Astrocyte (in vitro differentiated cells and primary cell): ENCODE data around the gene PPIF. TPM values are rescaled to one million over a fixed set of nuclear protein-coding genes. Genes with fewer than 3 reads are reported as not detected.

Source experiments
- DNase-seq: peaks from one replicate; pipeline ENCODE4 v3.0.0-alpha.2; 2010; ENCODE audit warnings: low read depth
- FAIRE-seq: peaks from 2 replicates; lab custom pipeline; 2011; peaks lifted over from hg19 to GRCh38; lab: Jason Lieb, UNC
- H2AFZ ChIP-seq: 2 replicates; pipeline ENCODE4 v1.6.0; 2012; ENCODE audit warnings: low read depth, low read length, inconsistent platforms
- H3K27ac ChIP-seq: 2 replicates; pipeline ENCODE4 v1.5.1; 2011; ENCODE audit warnings: low read depth, low read length, inconsistent platforms
- H3K27me3 ChIP-seq: 2 replicates; pipeline ENCODE4 v1.6.0; 2011; ENCODE audit warnings: low read length, inconsistent platforms; ENCODE audit not compliant: insufficient read depth
- H3K36me3 ChIP-seq: 2 replicates; pipeline ENCODE4 v1.5.1; 2011; ENCODE audit warnings: low read length, inconsistent platforms; ENCODE audit not compliant: insufficient read depth
- H3K4me1 ChIP-seq: 2 replicates; pipeline ENCODE4 v1.5.1; 2011; ENCODE audit warnings: low read length, inconsistent platforms; ENCODE audit not compliant: insufficient read depth
- H3K4me2 ChIP-seq: 2 replicates; pipeline ENCODE4 v1.6.0; 2012; ENCODE audit warnings: low read length, inconsistent platforms
- H3K4me3 ChIP-seq: 2 replicates; pipeline ENCODE4 v1.5.1; 2011; ENCODE audit warnings: low read depth, mild to moderate bottlenecking, low read length, inconsistent platforms; ENCODE audit not compliant: insufficient read depth
- H3K79me2 ChIP-seq: 2 replicates; pipeline ENCODE4 v1.6.0; 2012; ENCODE audit warnings: mild to moderate bottlenecking, low read length, inconsistent platforms; ENCODE audit not compliant: insufficient read depth
- H3K9ac ChIP-seq: 2 replicates; pipeline ENCODE4 v1.6.0; 2012; ENCODE audit warnings: mild to moderate bottlenecking, low read length, inconsistent platforms
- H3K9me3 ChIP-seq: 2 replicates; pipeline ENCODE4 v1.5.1; 2012; ENCODE audit warnings: low read depth, mild to moderate bottlenecking, low read length, inconsistent platforms; ENCODE audit not compliant: insufficient read depth
- H4K20me1 ChIP-seq: 2 replicates; pipeline ENCODE4 v1.6.0; 2012; ENCODE audit warnings: low read length, inconsistent platforms; ENCODE audit not compliant: insufficient read depth
- H3K27ac Mint-ChIP-seq: one replicate; pipeline ENCODE4 v1.8.0; 2021; ENCODE audit warnings: mild to moderate bottlenecking, mixed read lengths; ENCODE audit not compliant: unreplicated experiment
- H3K27me3 Mint-ChIP-seq: one replicate; pipeline ENCODE4 v1.8.0; 2021; ENCODE audit warnings: low read depth, mixed read lengths; ENCODE audit not compliant: unreplicated experiment
- H3K36me3 Mint-ChIP-seq: one replicate; pipeline ENCODE4 v1.8.0; 2021; ENCODE audit warnings: low read depth, mixed read lengths; ENCODE audit not compliant: unreplicated experiment
- H3K4me1 Mint-ChIP-seq: one replicate; pipeline ENCODE4 v1.8.0; 2021; ENCODE audit warnings: low read depth, mixed read lengths; ENCODE audit not compliant: unreplicated experiment
- H3K4me3 Mint-ChIP-seq: one replicate; pipeline ENCODE4 v1.8.0; 2021; ENCODE audit warnings: mild to moderate bottlenecking, moderate library complexity, mixed read lengths; ENCODE audit not compliant: unreplicated experiment
- H3K9me3 Mint-ChIP-seq: one replicate; pipeline ENCODE4 v1.8.0; 2021; ENCODE audit warnings: mild to moderate bottlenecking, mixed read lengths; ENCODE audit not compliant: unreplicated experiment
- EZH2 ChIP-seq: IDR thresholded peaks from 2 replicates; pipeline ENCODE4 v1.6.1; 2012; ENCODE audit warnings: mild to moderate bottlenecking, low read length, inconsistent platforms; ENCODE audit not compliant: insufficient read depth
- total RNA-seq: library from RNA; stranded (reverse); gene quantifications from 2 replicates; pipeline ENCODE4 v1.2.1, GENCODE V29; 2021
- TF ChIP-seq, protein P1 (sequence below): IDR thresholded peaks from 2 replicates; pipeline ENCODE4 v1.5.1; 2011; ENCODE audit warnings: low read depth, mild to moderate bottlenecking, inconsistent platforms, low read length, moderate library complexity; ENCODE audit not compliant: insufficient read depth

Gene PPIF
- total RNA-seq, 1 donor from 2014 or later = 31.7 TPM

GRCh38 chr10:79319115-79319771, 28.0 kb upstream of the PPIF start:
- H3K9ac ChIP-seq = no peak overlapping the region
- H3K36me3 Mint-ChIP-seq = peaks cover 4% of the 10 kb centered on the region
- no peak overlapping the region for H3K4me3 Mint-ChIP-seq
- H3K9me3 Mint-ChIP-seq = peaks cover 5% of the 10 kb centered on the region
- TF ChIP-seq EZH2 = no peak
- TF ChIP-seq, protein P1, sequence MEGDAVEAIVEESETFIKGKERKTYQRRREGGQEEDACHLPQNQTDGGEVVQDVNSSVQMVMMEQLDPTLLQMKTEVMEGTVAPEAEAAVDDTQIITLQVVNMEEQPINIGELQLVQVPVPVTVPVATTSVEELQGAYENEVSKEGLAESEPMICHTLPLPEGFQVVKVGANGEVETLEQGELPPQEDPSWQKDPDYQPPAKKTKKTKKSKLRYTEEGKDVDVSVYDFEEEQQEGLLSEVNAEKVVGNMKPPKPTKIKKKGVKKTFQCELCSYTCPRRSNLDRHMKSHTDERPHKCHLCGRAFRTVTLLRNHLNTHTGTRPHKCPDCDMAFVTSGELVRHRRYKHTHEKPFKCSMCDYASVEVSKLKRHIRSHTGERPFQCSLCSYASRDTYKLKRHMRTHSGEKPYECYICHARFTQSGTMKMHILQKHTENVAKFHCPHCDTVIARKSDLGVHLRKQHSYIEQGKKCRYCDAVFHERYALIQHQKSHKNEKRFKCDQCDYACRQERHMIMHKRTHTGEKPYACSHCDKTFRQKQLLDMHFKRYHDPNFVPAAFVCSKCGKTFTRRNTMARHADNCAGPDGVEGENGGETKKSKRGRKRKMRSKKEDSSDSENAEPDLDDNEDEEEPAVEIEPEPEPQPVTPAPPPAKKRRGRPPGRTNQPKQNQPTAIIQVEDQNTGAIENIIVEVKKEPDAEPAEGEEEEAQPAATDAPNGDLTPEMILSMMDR = no peak
- H3K79me2 ChIP-seq = no peaks in the 10 kb centered on the region
- H4K20me1 ChIP-seq = peaks cover 22% of the 10 kb centered on the region
- no peak overlapping the region for H3K4me2 ChIP-seq
- no peak overlapping the region for H3K4me3 ChIP-seq
- no peaks in the 10 kb centered on the region for H3K27me3 ChIP-seq
- no peak overlapping the region for H2AFZ ChIP-seq
- DNase-seq (no peak), FAIRE-seq (no peak)
- peaks cover 6% of the 10 kb centered on the region for H3K27me3 Mint-ChIP-seq
- no peaks in the 10 kb centered on the region for H3K36me3 ChIP-seq
- peaks cover 51% of the 10 kb centered on the region for H3K4me1 ChIP-seq
- H3K9me3 ChIP-seq = no peaks in the 10 kb centered on the region
- no peak overlapping the region for H3K27ac ChIP-seq
- H3K27ac Mint-ChIP-seq = peak overlapping the region; percentile 81
- H3K4me1 Mint-ChIP-seq = peaks cover 43% of the 10 kb centered on the region

DNA sequence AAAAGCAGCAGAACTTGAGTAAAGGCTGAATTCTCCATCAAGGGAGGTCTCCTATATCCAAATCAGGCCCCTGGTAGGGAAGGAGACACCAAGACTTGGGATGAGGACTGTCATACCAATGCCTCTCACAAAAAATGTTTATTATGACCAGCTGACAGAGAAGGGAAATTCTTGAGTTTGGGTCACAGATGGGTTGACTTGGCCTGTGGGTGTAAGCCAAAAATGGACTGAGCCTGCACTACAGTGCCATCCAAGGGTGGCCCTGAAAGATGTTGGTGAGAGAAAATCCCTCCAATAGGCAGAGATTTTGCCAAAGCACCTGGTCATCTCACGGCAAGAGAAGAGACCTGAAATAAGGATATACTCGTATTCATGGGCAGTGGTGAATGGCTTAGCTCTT, 27.0 kb upstream of the PPIF start:
- H3K4me1 Mint-ChIP-seq = peaks cover 43% of the 10 kb centered on the region
- no peak overlapping the region for H3K4me3 Mint-ChIP-seq
- Histone ChIP-seq H4K20me1 (peaks cover 12% of the 10 kb centered on the region), H3K4me2 (no peak overlapping the region), H3K9me3 (no peaks in the 10 kb centered on the region), H3K9ac (no peak overlapping the region), H3K79me2 (no peaks in the 10 kb centered on the region), H3K27me3 (no peaks in the 10 kb centered on the region), H3K36me3 (no peaks in the 10 kb centered on the region), H3K27ac (no peak overlapping the region), H3K4me3 (no peak overlapping the region), H3K4me1 (peaks cover 51% of the 10 kb centered on the region), H2AFZ (no peak overlapping the region)
- TF ChIP-seq EZH2 = no peak
- TF ChIP-seq, protein P1 = no peak
- H3K27me3 Mint-ChIP-seq = peaks cover 6% of the 10 kb centered on the region
- H3K36me3 Mint-ChIP-seq = peaks cover 3% of the 10 kb centered on the region
- no peak for DNase-seq
- H3K9me3 Mint-ChIP-seq = peaks cover 7% of the 10 kb centered on the region
- no peak overlapping the region for H3K27ac Mint-ChIP-seq
- FAIRE-seq = no peak

DNA sequence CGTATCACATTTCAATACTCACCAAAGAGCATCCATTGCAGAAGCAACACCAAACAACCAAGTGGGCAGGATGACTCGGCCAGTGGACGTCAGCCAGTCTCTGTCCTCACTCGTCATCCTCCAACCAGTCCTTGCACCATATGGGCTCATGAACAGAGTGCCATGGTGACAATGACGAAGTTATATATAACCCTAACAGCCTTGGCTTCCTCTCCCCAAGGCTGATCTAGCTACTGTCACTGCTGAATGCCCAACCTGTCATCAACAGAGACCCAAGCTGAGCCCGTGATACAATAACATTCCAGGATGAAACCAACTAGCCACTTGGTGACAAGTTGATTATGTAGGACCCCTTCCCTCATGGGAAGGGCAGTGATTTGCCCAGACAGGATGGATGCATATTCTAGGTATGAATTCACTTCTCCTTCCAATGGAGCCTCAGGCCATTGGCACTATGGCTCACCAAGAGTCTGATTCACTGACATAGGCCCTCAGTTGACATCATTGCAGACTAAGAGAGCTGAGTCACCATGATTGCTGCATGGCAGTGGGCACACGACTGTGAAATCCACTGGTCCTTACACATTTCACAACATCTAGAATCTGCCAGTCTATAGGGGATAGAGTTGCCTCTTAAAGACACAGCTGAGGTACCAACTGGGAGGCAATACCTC, 26.3 kb upstream of the PPIF start:
- peaks cover 12% of the 10 kb centered on the region for H4K20me1 ChIP-seq
- peaks cover 7% of the 10 kb centered on the region for H3K9me3 Mint-ChIP-seq

More for the DNA sequence above, 26.3 kb upstream of the PPIF start:
- H3K27me3 ChIP-seq = no peaks in the 10 kb centered on the region
- H3K27me3 Mint-ChIP-seq = peaks cover 5% of the 10 kb centered on the region
- no peak overlapping the region for H3K9ac ChIP-seq
- H3K79me2 ChIP-seq = no peaks in the 10 kb centered on the region
- H3K4me3 ChIP-seq = no peak overlapping the region
- peak; percentile 77 for DNase-seq
- no peak overlapping the region for H3K4me3 Mint-ChIP-seq
- H3K27ac Mint-ChIP-seq = no peak overlapping the region
- no peaks in the 10 kb centered on the region for H3K36me3 ChIP-seq
- TF ChIP-seq, protein P1 = no peak
- TF ChIP-seq EZH2 = no peak
- no peak overlapping the region for H3K27ac ChIP-seq
- peaks cover 43% of the 10 kb centered on the region for H3K4me1 Mint-ChIP-seq
- no peaks in the 10 kb centered on the region for H3K9me3 ChIP-seq
- peaks cover 1% of the 10 kb centered on the region for H3K36me3 Mint-ChIP-seq
- no peak overlapping the region for H3K4me2 ChIP-seq
- peaks cover 51% of the 10 kb centered on the region for H3K4me1 ChIP-seq
- FAIRE-seq = no peak
- no peak overlapping the region for H2AFZ ChIP-seq
